ENCODE data around the gene ALG9.

DNA sequence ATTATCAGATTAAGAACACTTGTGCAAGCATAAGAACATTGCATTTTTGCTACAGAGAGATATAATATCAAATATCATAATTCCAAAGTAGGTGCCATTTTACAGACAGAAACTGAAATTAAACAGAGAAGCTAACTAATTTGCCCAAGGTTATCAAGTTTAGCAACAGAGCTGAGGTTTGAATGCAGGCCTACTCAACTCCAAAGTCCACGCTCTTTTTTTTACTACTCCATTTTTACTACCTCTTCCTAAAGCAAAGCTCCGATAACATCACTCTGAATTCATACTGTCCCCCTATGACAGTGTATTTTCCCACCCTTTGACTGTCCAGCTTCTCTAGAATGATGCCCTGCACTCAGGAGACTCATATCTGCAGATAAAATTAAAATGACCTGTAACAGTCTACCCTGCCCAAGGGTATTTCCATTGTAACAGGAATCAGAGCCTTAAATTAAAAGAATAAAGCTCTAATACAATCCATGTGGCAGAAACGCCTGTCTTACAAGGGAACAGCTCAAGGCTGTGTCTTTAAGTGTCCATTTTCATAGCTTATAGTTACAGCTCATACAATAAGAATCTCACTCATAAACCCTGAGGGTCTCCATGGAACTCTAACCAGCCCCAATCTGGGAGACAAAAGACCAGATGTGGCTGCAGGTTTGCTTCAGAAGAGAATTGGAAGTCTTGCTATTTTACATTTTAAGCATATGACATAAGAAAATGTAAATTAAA lies 36.8 kb downstream of the ALG9 start:
- TF ChIP-seq CTCF (IDR thresholded peaks at IDR 0.05) (no peak), POLR2A (IDR thresholded peaks at IDR 0.05; ENCODE audit: low read length) (no peak), SREBF2 (IDR thresholded peaks at IDR 0.05) (no peak)
